ENCODE results near the gene ANKRD39. TPM values are rescaled to one million over a fixed set of nuclear protein-coding genes. Genes with fewer than 3 reads are reported as not detected.
"Not testable (repeated sequence)": the region's sequence is repeated elsewhere in the genome, so short reads cannot be mapped to it uniquely, and the experiment has no call there.

Gene ANKRD39
- total RNA-seq, 2 experiments from 2014 or later, result 35.4 to 36.7 TPM

DNA sequence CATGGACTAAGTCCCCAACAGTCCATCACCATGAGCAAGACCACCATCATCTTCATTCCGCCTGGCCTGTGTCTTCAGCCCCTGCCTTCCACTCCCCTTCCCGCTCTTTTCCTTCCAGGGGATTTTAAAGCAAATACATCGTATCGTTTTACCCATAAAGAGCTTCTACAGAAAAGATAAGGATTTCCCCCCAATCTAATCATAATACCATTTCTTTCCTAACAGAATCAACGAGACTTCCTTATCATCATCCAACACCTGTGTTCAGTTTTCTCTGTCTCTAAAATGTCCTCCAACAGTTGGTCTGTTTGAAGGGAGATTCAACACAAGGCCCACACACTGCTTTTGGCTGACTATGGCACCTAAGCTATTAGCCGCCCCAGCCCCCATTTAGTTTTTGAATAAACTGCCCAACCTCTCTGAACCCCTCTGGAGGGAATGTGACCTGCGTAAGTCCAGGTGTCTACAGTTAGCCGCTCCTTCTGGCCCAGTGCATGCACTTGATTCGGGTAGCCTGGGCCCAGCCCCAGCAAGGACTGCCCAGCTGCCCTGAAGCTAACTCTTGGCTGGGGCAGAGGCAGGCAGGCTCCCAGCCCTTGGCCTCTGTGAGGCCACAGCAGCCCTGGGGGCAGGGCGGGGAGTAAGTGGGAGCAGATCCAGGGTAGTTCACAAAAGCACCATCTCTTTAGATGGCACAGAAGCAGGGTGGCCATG, 37.4 kb upstream of the ANKRD39 start:
- DNase-seq (no peak), ATAC-seq (no peak)
- no peaks in the 10 kb centered on the region for H3K36me3 Mint-ChIP-seq (ENCODE audit: low read depth)
- ChIA-PET CTCF (interaction anchor here (1.3 to 1.4 kb wide), 2 partner anchors 19 to 217 kb away, joined by 3 read pairs; partner anchors contain the start of gene ANKRD36), POLR2A (no interaction called here)
- peaks cover 32% of the 10 kb centered on the region for H3K4me1 Mint-ChIP-seq (ENCODE audit: low read depth)
- H3K4me3 Mint-ChIP-seq, result no peak overlapping the region
- peak overlapping the region; percentile 1 for H3K27ac Mint-ChIP-seq
- H3K27me3 Mint-ChIP-seq (ENCODE audit: low read depth), result no peaks in the 10 kb centered on the region
- no peaks in the 10 kb centered on the region for H3K9me3 Mint-ChIP-seq (ENCODE audit: insufficient read depth)

DNA sequence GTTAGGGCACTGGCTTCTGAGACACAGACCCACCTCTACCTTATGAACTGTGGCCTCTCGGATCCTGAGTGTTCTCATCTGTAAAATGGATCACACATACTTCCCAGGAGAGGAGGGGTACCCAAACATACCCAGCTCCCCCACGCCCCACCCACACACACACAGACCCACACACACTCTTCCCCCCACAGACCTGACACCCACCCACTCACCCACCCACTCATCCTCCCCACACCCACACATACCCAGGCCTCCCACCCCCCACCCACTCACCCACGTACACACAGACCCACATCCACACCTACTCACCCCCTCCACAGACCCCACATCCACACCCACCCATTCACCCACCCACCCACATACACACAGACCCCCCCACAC, 36.3 kb upstream of the ANKRD39 start:
- no peak for DNase-seq
- H3K27ac Mint-ChIP-seq, result no peak overlapping the region
- no peaks in the 10 kb centered on the region for H3K9me3 Mint-ChIP-seq (ENCODE audit: insufficient read depth)
- ChIA-PET CTCF (interaction anchor here (0.8 kb wide), 1 partner anchor 54 kb away, joined by 3 read pairs; no protein-coding TSS in a partner anchor), POLR2A (no interaction called here)
- peaks cover 32% of the 10 kb centered on the region for H3K4me1 Mint-ChIP-seq (ENCODE audit: low read depth)
- no peaks in the 10 kb centered on the region for H3K27me3 Mint-ChIP-seq (ENCODE audit: low read depth)
- no peak overlapping the region for H3K4me3 Mint-ChIP-seq
- no peak for ATAC-seq
- H3K36me3 Mint-ChIP-seq (ENCODE audit: low read depth), result no peaks in the 10 kb centered on the region

DNA sequence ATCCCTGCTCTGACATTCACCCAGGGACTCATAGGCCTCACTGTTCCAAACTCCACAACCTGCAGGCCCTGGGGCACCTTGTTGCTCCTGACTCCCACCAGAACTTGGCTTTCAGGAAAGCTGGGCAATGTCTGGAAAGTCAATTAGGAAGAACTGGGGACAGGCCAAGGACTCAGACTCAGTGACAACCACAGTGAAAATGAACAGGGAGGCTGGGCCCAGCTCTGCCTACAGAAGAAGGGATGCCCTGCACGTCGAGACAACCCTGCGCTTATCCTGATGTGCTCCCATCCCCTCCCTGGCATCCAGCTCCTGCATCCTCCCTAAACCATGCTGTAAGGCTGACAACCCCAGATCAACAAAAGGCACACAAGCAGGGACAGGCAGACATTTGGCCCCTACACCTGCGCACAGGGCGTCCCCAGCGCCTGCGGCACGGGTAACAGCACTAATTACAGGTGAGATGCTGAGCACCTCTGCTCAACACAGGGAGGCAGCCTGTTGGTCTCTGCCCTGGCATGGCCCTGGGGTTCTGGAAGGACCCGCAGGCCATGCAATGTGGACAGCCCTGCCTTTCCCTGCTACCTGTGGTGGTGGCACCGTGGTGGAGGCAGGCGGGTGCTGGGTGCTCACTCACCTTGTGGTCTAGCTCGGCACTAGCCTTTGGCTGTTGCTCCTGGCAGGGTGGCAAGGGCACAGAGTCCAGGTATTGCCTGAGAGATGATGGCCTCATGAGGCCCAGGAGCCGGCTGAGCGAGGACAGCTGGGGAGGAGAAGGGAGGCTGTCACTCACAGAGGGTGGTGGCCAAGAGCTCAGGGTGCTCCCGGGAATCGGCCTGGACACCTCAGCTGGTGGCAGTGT, 35.7 kb upstream of the ANKRD39 start:
- no peaks in the 10 kb centered on the region for H3K36me3 Mint-ChIP-seq (ENCODE audit: low read depth)
- peaks cover 32% of the 10 kb centered on the region for H3K4me1 Mint-ChIP-seq (ENCODE audit: low read depth)
- POLR2A ChIA-PET, result interaction anchor here (0.6 kb wide), 1 partner anchor 24 kb away, joined by 3 read pairs; no protein-coding TSS in a partner anchor
- no peaks in the 10 kb centered on the region for H3K27me3 Mint-ChIP-seq (ENCODE audit: low read depth)
- peak overlapping the region; percentile 5 for H3K27ac Mint-ChIP-seq
- DNase-seq, result no peak
- no peak overlapping the region for H3K4me3 Mint-ChIP-seq
- CTCF ChIA-PET, result interaction anchor here (0.8 kb wide), 1 partner anchor 54 kb away, joined by 3 read pairs; no protein-coding TSS in a partner anchor
- H3K9me3 Mint-ChIP-seq (ENCODE audit: insufficient read depth), result no peaks in the 10 kb centered on the region
- no peak for ATAC-seq

DNA sequence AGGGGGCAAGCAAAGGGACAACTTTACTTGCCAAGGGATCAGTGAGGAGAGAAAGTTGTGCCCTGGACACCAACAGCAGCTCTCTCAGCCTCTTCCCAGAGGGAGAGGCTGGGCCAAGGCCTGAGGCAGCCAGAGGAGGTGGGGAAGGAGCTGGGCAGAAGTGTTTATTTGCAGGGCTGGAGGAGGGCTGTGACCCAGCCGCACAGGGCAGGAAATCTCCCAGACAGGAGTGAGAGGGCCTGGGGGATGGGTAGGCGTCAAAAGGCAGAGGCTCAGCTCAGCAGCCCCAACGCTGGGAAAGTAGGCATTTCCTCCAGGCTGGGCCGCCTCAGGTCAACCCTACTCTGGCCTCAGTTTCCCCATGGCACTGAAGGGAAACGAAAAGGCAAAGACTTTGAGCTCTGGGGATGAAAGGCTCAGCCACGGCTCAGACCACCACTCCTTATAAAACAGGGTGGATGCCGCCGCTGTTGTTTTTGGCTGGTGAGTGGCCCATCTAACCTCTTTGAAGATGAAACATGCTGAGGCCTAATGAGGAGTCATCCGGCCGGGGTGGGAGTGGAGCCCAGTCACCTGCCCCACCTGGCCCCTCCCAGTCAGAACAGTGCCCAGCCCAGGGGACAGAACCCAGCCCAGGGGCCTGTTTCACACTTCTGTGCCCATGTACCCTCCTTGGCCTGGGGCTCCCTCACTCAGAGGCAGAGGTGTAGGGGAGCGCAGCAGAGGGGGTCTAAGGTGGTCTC, 33.9 kb upstream of the ANKRD39 start:
- ChIA-PET CTCF (interaction anchor here (1.5 to 2.1 kb wide), 2 partner anchors 34 to 59 kb away, joined by 7 to 9 read pairs; partner anchors contain the start of gene ANKRD39), POLR2A (interaction anchor here (0.7 to 1.1 kb wide), 2 partner anchors 10 to 15 kb away, joined by 3 to 4 read pairs; no protein-coding TSS in a partner anchor)
- DNase-seq, result peak; percentile 46
- Mint-ChIP-seq H3K27ac (peak overlapping the region; percentile 25), H3K36me3 (ENCODE audit: low read depth) (no peaks in the 10 kb centered on the region), H3K27me3 (ENCODE audit: low read depth) (no peaks in the 10 kb centered on the region), H3K4me3 (no peak overlapping the region), H3K9me3 (ENCODE audit: insufficient read depth) (no peaks in the 10 kb centered on the region), H3K4me1 (ENCODE audit: low read depth) (peaks cover 29% of the 10 kb centered on the region)
- peak; percentile 66 for ATAC-seq

DNA sequence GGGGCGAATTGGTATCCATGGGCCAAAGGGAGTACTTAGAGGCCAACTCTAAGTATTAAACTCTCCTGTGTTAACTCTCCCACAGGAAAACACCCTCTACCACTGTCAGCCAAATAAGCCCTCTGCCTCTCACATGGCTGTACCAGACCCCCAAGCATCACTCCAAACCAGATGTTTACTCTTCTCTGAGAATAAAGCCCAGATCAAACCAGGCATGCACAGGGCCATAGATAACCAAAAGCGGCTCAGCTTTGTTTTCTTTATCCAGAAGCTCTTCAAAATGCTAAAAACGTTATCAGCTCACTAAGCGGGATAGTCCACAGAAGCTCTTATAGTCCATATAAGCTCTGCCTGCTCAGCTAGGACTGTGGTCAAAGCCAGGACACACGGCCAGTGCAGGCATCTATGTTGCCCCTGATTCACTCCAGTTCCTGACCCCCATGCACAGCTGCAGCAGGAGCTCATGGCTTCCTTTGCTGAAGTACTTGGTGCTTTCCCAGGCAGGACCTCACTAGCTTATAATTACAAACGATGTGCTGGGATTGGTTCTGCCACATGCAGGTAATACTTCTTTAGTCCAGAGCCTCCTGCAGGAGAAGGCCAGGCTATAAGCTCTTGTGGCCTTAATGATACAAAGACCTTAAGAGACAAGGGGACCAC, 33.0 kb upstream of the ANKRD39 start:
- ChIA-PET CTCF (interaction anchor here (0.8 to 2.1 kb wide), 3 partner anchors 22 to 60 kb away, joined by 3 to 9 read pairs (median 7); partner anchors contain the start of gene ANKRD39), POLR2A (interaction anchor here (0.7 to 1.1 kb wide), 3 partner anchors 11 to 23 kb away, joined by 3 to 4 read pairs (median 3); no protein-coding TSS in a partner anchor)
- Mint-ChIP-seq H3K9me3 (ENCODE audit: insufficient read depth) (no peaks in the 10 kb centered on the region), H3K4me3 (no peak overlapping the region), H3K27me3 (ENCODE audit: low read depth) (no peaks in the 10 kb centered on the region), H3K4me1 (ENCODE audit: low read depth) (peaks cover 22% of the 10 kb centered on the region), H3K36me3 (ENCODE audit: low read depth) (no peaks in the 10 kb centered on the region), H3K27ac (peak overlapping the region; percentile 25)
- DNase-seq (no peak), ATAC-seq (no peak)

DNA sequence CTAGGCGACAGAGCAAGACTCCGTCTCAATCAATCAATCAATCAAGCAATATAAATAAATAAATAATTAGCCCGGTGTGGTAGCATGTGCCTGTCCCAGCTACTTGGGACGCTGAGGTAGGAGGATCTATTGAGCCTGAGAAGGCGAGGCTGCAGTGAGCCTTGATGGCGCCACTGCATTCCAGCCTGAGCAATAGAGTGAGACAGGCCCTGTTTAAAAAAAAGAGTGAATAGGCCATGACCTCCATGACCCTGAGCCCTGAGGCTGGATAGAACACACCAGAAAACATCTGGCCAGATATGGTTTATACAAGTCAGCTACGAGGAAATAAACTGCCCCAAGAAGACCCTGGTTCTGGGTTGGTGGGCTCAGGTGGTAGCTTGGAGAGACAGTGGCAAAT, 32.4 kb upstream of the ANKRD39 start:
- POLR2A ChIA-PET, result interaction anchor here (0.9 to 1.1 kb wide), 2 partner anchors 11 to 24 kb away, joined by 3 to 4 read pairs; no protein-coding TSS in a partner anchor
- CTCF ChIA-PET, result interaction anchor here (0.8 to 2.1 kb wide), 2 partner anchors 22 to 61 kb away, joined by 3 to 9 read pairs; no protein-coding TSS in a partner anchor
- Mint-ChIP-seq H3K9me3 (ENCODE audit: insufficient read depth) (no peaks in the 10 kb centered on the region), H3K4me3 (no peak overlapping the region), H3K27me3 (ENCODE audit: low read depth) (no peaks in the 10 kb centered on the region), H3K36me3 (ENCODE audit: low read depth) (no peaks in the 10 kb centered on the region), H3K27ac (no peak overlapping the region), H3K4me1 (ENCODE audit: low read depth) (peaks cover 20% of the 10 kb centered on the region)
- no peak for ATAC-seq
- DNase-seq, result no peak

DNA sequence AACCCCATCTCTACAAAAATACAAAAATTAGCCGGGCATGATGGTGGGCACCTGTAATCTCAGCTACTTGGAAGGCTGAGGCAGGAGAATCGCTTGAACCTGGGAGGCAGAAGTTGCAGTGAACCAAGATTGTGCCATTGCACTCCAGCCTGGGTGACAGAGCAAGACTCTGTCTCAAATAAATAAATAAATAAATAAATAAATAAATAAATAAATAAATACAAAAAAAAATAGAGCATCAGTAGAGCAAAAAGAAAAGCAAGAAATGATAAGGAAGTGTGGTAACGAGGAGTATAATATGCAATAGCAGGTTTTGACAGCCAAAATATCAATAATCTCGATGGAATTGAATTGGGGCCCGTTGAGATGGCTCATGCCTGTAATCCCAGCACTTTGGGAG, 31.7 kb upstream of the ANKRD39 start:
- H3K4me1 Mint-ChIP-seq (ENCODE audit: low read depth), result peaks cover 20% of the 10 kb centered on the region
- ATAC-seq; H3K27ac Mint-ChIP-seq; H3K9me3 Mint-ChIP-seq (ENCODE audit: insufficient read depth); H3K4me3 Mint-ChIP-seq; H3K36me3 Mint-ChIP-seq (ENCODE audit: low read depth); H3K27me3 Mint-ChIP-seq (ENCODE audit: low read depth); POLR2A ChIA-PET; DNase-seq: not testable (repeated sequence)
- CTCF ChIA-PET, result interaction anchor here (2.9 kb wide), 1 partner anchor 32 kb away, joined by 12 read pairs; the partner anchor contains the start of gene ANKRD39

DNA sequence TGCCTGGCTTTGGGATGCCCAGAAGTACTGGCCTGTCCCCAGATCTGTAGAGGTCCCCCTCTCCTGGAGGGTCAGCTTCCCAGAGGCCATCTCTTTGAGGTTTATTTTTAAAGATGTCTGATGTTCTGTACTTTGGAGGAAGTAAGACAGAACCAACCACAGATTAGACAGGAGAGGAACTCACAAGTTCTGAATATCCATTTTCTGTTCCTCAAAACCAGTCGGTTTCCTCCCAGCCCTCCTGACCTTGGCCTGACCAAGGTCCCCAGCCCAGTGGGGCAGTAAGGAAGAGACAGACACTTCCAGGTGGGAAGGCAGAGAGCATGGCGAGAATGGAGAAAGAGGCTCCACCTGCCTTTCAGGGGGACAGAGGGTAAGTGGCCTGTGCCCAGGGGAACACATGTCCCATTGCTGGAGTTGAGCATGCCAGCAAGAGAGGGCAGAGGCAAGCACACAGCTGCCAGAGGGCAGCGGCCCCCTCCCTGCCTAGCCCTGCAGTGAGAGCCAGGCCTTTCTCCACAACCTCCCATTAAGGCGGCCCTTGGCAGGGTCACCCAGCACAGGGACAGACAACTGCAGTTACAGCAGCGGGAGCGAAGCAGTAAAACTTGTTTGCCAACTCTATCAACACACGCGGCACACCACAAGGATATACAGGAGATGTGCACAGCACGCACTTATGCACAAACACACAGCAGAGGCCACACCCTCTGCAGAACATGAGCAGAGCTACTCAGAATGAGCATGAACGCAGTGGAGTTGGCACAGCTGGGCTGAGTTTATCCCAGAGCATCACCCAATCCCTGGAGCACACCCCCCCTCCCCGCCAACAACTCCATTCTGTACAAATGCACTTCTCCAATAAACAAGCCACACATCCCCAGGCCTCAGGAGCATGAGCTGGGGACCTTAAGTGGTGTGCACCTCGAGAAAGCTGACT, 30.5 kb upstream of the ANKRD39 start:
- CTCF ChIA-PET, result interaction anchor here (2.9 kb wide), 1 partner anchor 31 kb away, joined by 12 read pairs; the partner anchor contains the start of gene ANKRD39
- Mint-ChIP-seq H3K9me3 (ENCODE audit: insufficient read depth) (no peaks in the 10 kb centered on the region), H3K27ac (no peak overlapping the region), H3K27me3 (ENCODE audit: low read depth) (no peaks in the 10 kb centered on the region), H3K4me1 (ENCODE audit: low read depth) (peaks cover 20% of the 10 kb centered on the region), H3K36me3 (ENCODE audit: low read depth) (no peaks in the 10 kb centered on the region), H3K4me3 (no peak overlapping the region)
- ATAC-seq, result no peak
- POLR2A ChIA-PET, result interaction anchor here (0.5 to 1.5 kb wide), 2 partner anchors 8 kb away, joined by 3 to 5 read pairs; no protein-coding TSS in a partner anchor
- no peak for DNase-seq

DNA sequence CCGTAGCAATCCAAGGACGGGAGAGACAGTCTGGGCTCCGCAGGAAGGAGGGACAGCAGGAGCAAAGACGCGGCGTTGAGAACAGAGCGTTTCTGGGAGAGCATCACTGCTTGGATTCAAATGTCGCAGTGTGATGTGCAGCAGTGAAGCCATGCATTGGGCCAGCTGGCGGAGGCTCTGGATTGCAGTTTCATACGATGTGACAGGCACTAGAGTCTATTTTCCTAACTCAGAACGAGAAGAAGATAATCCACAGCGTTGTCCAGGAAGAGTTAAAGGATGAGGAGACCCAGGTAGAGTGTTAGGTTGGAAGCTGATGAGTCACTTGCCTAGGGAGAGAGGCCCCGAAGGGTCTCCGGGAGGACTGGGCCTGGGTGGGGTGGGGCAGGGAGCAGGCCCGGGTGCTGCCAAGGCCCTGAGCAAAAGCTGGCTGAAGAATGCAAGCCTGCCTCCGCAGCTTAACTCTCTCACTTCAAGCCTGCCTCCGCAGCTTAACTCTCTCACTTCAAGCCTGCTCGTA, 29.7 kb upstream of the ANKRD39 start:
- no peaks in the 10 kb centered on the region for H3K36me3 Mint-ChIP-seq (ENCODE audit: low read depth)
- no peak overlapping the region for H3K4me3 Mint-ChIP-seq
- H3K27ac Mint-ChIP-seq, result no peak overlapping the region
- POLR2A ChIA-PET, result interaction anchor here (1.0 to 1.5 kb wide), 2 partner anchors 9 to 30 kb away, joined by 4 to 5 read pairs; partner anchors contain the start of gene ANKRD39
- ATAC-seq (no peak), DNase-seq (no peak)
- peaks cover 17% of the 10 kb centered on the region for H3K4me1 Mint-ChIP-seq (ENCODE audit: low read depth)
- H3K9me3 Mint-ChIP-seq (ENCODE audit: insufficient read depth), result no peaks in the 10 kb centered on the region
- CTCF ChIA-PET, result interaction anchor here (1.1 to 2.9 kb wide), 2 partner anchors 30 to 62 kb away, joined by 3 to 12 read pairs; partner anchors contain the start of gene ANKRD39
- no peaks in the 10 kb centered on the region for H3K27me3 Mint-ChIP-seq (ENCODE audit: low read depth)
